HepG2 (cell line): ENCODE measurements around the gene PGC. TPM values are rescaled to one million over a fixed set of nuclear protein-coding genes. Genes with fewer than 3 reads are reported as not detected.
A peak's percentile ranks its signal among the peaks of the same experiment; 100 is the strongest.

ENCODE experiments used
- AFF4 ChIP-seq: sonication (generic); formaldehyde crosslinking; IDR thresholded peaks from 2 replicates; pipeline ENCODE4 v1.4.0; 2020; ENCODE audit warnings: missing genetic modification reagents
- AGO1 ChIP-seq: fragments of 200-400 bp; formaldehyde crosslinking; IDR thresholded peaks from 2 replicates; pipeline ENCODE4 v1.6.1; 2017; ENCODE audit warnings: mild to moderate bottlenecking, low read depth, low read length, moderate library complexity; ENCODE audit not compliant: poor library complexity, severe bottlenecking
- CREB1 ChIP-seq, 2 experiments: fragments of 450-650 bp in 1 of 2; IDR thresholded peaks; 2 replicates each; pipeline ENCODE4 v1.6.1; 2016 to 2017; ENCODE audit warnings: control low read depth in 1 of 2, mild to moderate bottlenecking in 1 of 2, missing compliant biosample characterization in 1 of 2, missing genetic modification characterization in 1 of 2
- EHMT2 ChIP-seq: fragments of 200-600 bp; sonication (generic); IDR thresholded peaks from 2 replicates; pipeline ENCODE4 v1.7.0; 2017; ENCODE audit warnings: antibody characterized with exemption, low read depth, low read length, borderline replicate concordance
- FOXA1 ChIP-seq, 2 experiments: fragments of 450-650 bp in 1 of 2; sonication (generic) in 1 of 2; formaldehyde crosslinking in 1 of 2; IDR thresholded peaks; 2 replicates each; pipeline versions ENCODE4 v1.4.0 to v1.6.1; 2016 to 2020; ENCODE audit warnings: missing genetic modification reagents in 1 of 2
- HOXA7 ChIP-seq: sonication (generic); formaldehyde crosslinking; IDR thresholded peaks from 2 replicates; pipeline ENCODE4 v1.8.1; 2022; ENCODE audit warnings: mild to moderate bottlenecking, missing genetic modification reagents, moderate library complexity
- NBN ChIP-seq: fragments of 450-650 bp; conservative IDR thresholded peaks from 2 replicates; pipeline ENCODE4 v1.6.1; 2017
- NFIC ChIP-seq: IDR thresholded peaks from 2 replicates; pipeline ENCODE4 v1.6.1; 2012; ENCODE audit warnings: mild to moderate bottlenecking, low read length, inconsistent platforms
- PAWR ChIP-seq: sonication (generic); formaldehyde crosslinking; IDR thresholded peaks from 2 replicates; pipeline ENCODE4 v1.4.0; 2020; ENCODE audit warnings: missing genetic modification reagents, mild to moderate bottlenecking, borderline replicate concordance
- PPARG ChIP-seq: conservative IDR thresholded peaks from 2 replicates; pipeline ENCODE4 v1.6.1; 2016; ENCODE audit warnings: missing biosample characterization, missing genetic modification reagents
- PRDM4 ChIP-seq: sonication (generic); formaldehyde crosslinking; IDR thresholded peaks from 2 replicates; pipeline ENCODE4 v1.9.0; 2021; ENCODE audit warnings: missing genetic modification reagents, borderline replicate concordance
- SATB2 ChIP-seq: sonication (generic); formaldehyde crosslinking; IDR thresholded peaks from 2 replicates; pipeline ENCODE4 v1.5.0; 2020; ENCODE audit warnings: missing genetic modification reagents
- UBTF ChIP-seq: sonication (generic); formaldehyde crosslinking; IDR thresholded peaks from 2 replicates; pipeline ENCODE4 v1.4.0; 2020; ENCODE audit warnings: mild to moderate bottlenecking, missing genetic modification reagents
- ZMYM2 ChIP-seq: sonication (generic); formaldehyde crosslinking; IDR thresholded peaks from 2 replicates; pipeline ENCODE4 v1.8.0; 2022; ENCODE audit warnings: mild to moderate bottlenecking, missing genetic modification reagents
- ZNF251 ChIP-seq: sonication (generic); formaldehyde crosslinking; IDR thresholded peaks from 2 replicates; pipeline ENCODE4 v1.9.0; 2021; ENCODE audit warnings: mild to moderate bottlenecking, missing genetic modification reagents
- ZNF256 ChIP-seq: sonication (generic); formaldehyde crosslinking; conservative IDR thresholded peaks from 2 replicates; pipeline ENCODE4 v1.4.0; 2020; ENCODE audit warnings: missing genetic modification reagents
- ZNF382 ChIP-seq: sonication (generic); formaldehyde crosslinking; IDR thresholded peaks from 2 replicates; pipeline ENCODE4 v1.5.0; 2020; ENCODE audit warnings: missing genetic modification reagents, mild to moderate bottlenecking, borderline replicate concordance
- ZNF432 ChIP-seq: sonication (generic); formaldehyde crosslinking; IDR thresholded peaks from 2 replicates; pipeline ENCODE4 v1.5.0; 2020; ENCODE audit warnings: missing genetic modification reagents, mild to moderate bottlenecking, borderline replicate concordance
- ZNF446 ChIP-seq: sonication (generic); formaldehyde crosslinking; IDR thresholded peaks from 2 replicates; pipeline ENCODE4 v1.5.0; 2020; ENCODE audit warnings: mild to moderate bottlenecking, missing genetic modification reagents
- ZNF720 ChIP-seq: sonication (generic); formaldehyde crosslinking; IDR thresholded peaks from 2 replicates; pipeline ENCODE4 v1.4.0; 2020; ENCODE audit warnings: missing genetic modification reagents
- polyA plus RNA-seq, 8 experiments: library from polyadenylated mRNA; depleted of rRNA in 3 of 8; stranded (reverse) in 7 of 8; unstranded in 1 of 8; fragments of >200 nt; fragmentation: Illumina TruSeq in 4 of 8; extraction: Trizol in 4 of 8; gene quantifications; 2 replicates each; pipeline versions ENCODE4 v1.2.1 to v1.2.3, GENCODE V29; 2011 to 2016; ENCODE audit warnings: low read depth in 4 of 8, missing spikeins in 1 of 8, mixed read lengths in 1 of 8; ENCODE audit not compliant: insufficient read depth in 1 of 8
- total RNA-seq, 5 experiments: library from RNA; depleted of rRNA; stranded (reverse); fragments of >200 nt; fragmentation: Illumina TruSeq; extraction: Trizol; gene quantifications; 2 replicates each; pipeline ENCODE4 v1.2.3, GENCODE V29; 2016; ENCODE audit warnings: low read depth in 1 of 5

The PGC gene
- total and polyA plus RNA-seq, 2 of the 13 experiments (the other 11 are each of a cell fraction or from before 2014, with no cell fraction given): 426 to 502 TPM

- TF ChIP-seq HOXA7 (no peak), PRDM4 (CRISPR knock-in tag) (no peak), AFF4 (CRISPR knock-in tag) (no peak), ZNF256 (CRISPR knock-in tag) (no peak), SATB2 (CRISPR knock-in tag) (no peak), EHMT2 (no peak), ZNF446 (CRISPR knock-in tag) (0 out of 2 replicates have a peak, but pooled peaks have one; percentile 12), NFIC (no peak), PAWR (CRISPR knock-in tag) (no peak), NBN (no peak), ZMYM2 (CRISPR knock-in tag) (0 out of 2 replicates have a peak, but pooled peaks have one; percentile 27), ZNF251 (CRISPR knock-in tag) (no peak), AGO1 (no peak), ZNF720 (CRISPR knock-in tag) (no peak), ZNF432 (CRISPR knock-in tag) (no peak), CREB1 (IDR thresholded peaks at IDR 0.05) (no peak), CREB1 (CRISPR knock-in tag; IDR thresholded peaks at IDR 0.05) (no peak), PPARG (no peak), UBTF (CRISPR knock-in tag) (peak; percentile 67; the same call in 1 of the 2 replicates), ZNF382 (CRISPR knock-in tag) (no peak), FOXA1 (IDR thresholded peaks at IDR 0.05) (no peak), FOXA1 (CRISPR knock-in tag; IDR thresholded peaks at IDR 0.05) (0 out of 2 replicates have a peak, but pooled peaks have one; percentile 4)
These were observed 13.2 kb downstream of the PGC start (continued) for GRCh38 chr6:41733707-41734665.
